Right hindlimb (tissue), 1 donor: ENCODE measurements around the gene LYZL1.
"Not testable (repeated sequence)": the region's sequence is repeated elsewhere in the genome, so short reads cannot be mapped to it uniquely, and the experiment has no call there.

ENCODE experiments used
- DNase-seq: peaks from one replicate; pipeline ENCODE4 v3.0.0-alpha.2; 2018

Gene LYZL1

DNA sequence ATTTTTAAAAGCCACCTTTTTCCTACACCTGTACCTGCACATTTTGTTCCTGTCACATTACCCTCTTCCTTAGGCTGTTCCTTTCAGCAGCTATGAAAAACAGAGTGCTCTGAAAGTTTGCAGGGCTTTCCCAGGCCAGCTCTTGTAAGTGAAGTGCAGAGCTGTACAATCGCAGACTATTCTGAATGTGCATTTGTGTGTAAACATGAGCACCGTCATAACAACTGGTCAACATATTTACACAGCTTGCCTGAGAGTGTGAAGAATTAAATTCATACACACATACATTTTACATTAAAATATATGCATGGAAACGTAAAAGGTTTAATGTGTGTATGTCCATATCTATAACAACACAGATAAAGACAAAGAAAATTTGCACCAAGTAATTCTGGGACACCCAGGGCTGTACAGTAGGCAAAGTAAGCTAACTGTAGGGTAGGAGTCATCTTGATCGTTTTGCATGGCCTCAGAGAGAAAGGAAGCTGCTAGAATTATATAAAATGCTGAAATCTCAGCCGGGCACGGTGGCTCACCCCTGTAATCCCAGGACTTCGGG lies 23.6 kb upstream of the LYZL1 start:
- no peak for DNase-seq

DNA sequence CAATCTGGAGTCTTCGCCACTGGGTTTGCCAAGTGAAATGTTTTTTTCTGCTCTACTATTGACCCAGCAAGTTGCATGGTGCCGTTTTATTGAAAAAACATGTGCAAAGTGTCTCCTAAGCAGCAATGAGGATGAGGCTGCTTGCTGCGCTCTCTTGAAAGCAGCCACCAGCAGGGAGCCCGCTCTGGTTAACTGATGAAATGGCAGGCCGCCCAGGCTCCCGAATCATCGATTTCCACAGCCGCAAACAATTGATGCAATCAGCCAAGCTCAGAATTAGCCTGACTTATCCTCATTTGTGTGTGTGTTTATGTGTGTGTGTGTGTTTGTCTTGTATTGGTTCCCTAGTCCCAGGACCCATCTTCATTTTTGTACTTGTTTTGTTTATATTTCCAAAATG lies 22.2 kb upstream of the LYZL1 start:
- no peak for DNase-seq

DNA sequence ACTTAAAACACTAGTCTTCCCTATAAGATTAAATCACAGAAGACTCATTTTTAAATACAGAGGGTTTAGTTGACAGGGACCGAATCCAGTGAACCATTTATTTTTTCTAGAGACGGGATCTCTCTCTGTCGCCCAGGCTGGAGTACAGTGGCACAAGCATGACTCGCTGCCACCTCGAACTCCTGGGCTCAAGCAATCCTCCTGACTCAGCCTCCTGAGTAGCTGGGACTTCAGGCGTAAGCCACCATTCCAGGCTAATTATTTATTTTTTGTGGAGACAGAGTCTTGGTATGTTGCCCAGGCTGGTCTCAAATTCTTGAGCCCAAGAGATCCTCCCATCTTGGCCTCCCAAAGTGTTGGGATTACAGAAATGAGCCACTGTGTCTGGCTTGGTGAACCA lies 20.9 kb upstream of the LYZL1 start:
- DNase-seq: no peak

DNA sequence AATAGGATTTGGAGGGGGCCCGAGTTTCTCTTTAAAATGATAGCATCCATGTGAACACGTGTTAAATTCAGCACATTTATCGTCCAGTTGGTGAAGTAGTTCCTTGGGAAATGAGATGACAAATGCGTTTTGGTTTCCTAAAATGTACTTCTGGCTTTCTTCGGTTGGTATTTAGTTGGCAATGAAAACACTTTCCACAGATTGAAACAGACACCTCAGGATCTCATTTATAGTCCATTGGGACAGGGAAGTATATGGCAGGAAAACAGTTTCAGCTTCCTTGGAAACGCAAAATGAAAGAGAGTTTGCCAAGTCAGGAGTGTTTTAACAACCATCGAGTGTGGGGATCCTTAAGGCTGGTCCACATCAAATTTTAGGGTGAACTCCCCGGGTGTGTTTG lies 19.4 kb upstream of the LYZL1 start:
- no peak for DNase-seq

DNA sequence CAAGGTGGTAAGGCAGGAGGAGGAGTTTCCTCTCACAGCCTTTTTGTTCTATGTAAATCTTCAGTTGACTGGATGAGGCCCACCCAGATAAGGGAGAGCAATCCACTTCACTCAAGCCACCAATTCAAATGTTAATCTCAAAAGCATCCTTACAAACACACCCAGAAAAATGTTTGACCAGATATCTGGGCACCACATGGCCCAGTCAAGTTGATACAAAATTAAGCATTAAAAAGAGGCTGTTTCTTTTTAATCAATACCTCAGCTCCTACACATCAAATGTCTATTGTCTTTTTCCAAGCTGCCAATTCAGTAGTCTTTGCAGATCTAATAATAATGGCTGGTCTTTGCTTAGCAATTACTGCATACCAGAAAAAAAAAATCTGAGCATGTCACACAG lies 18.0 kb upstream of the LYZL1 start:
- DNase-seq: no peak

DNA sequence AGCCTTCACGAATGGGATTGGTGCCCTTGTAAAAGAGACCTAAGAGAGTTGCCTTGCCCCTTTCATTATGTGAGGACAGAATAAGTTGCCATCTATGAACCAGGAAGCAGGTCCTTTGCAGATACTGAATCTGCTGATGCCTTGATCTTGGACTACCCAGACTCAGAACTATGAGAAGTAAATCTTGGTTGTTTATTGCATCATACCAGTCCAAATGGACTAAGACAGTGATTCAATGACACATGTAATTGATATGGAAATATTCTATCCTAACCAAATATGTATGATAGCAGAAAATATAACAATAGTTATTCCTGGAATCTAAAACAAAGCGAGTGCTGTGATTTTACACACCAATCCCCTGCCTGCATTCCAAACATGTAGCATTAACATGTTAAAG lies 17.0 kb upstream of the LYZL1 start:
- no peak for DNase-seq

DNA sequence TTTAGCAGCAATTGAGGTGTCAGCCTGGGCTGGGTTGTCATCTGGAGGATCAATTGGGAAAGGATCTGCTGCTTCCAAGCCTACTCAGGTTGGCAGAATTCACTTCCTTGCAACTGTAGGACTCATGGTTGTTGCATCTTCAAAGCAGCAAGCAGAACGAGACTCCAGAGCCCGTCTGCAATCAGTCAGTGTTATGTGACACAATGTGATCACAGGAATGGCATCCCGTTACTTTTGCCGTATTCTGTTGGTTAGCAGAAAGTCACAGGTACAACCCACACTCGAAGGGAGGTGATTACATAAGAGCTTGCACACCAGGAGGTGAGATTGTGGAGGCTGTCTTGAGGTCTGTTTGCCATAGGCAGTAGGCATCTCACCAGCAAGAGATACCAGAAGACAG lies 15.4 kb upstream of the LYZL1 start:
- DNase-seq: no peak

DNA sequence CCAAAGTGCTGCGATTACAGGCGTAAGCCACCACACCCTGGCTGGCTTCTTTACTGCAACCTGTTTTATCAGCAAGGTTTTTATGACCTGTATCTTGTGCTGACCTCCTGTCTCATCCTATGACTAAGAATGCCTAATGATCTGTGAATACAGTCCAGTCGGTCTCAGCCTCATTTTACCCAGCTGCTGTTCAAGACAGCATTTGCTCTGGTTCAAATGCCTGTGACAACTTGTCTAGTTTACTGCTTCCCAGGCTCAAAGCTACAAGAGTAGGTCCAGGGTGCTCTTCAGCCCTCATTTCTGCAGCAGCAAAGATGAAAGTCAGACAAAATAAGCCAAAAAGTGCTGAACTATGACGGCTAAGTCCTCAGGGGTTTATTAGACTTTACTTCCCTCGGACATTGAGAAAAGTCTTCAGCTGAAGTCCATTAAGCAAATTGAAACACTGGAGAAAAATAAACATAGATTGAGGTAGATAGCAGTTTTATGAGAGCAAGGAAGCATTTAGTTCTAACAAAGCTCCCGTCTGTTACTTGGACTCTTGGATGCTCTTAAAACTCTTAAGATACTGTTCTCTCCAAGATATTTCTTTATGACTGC lies 12.5 kb upstream of the LYZL1 start:
- no peak for DNase-seq

DNA sequence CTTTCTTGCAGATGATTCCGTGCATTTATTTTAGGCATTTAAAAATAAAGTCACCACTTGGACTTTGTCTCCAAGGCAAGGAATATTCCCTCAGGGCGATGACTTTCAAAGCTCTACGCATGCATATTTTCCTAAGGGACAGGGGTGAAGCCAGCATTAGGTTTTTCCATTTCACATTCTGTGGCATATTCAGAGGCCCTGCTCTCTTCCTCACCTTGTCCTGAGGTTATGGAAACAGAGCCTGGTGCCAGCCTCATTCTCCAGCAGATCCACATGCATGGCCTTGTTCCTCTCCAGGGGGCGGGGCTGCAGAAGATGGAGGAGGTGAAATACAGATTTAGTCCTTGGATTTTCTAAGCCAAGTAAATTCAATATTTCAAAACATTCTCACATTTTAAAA lies 11.6 kb upstream of the LYZL1 start:
- no peak for DNase-seq

DNA sequence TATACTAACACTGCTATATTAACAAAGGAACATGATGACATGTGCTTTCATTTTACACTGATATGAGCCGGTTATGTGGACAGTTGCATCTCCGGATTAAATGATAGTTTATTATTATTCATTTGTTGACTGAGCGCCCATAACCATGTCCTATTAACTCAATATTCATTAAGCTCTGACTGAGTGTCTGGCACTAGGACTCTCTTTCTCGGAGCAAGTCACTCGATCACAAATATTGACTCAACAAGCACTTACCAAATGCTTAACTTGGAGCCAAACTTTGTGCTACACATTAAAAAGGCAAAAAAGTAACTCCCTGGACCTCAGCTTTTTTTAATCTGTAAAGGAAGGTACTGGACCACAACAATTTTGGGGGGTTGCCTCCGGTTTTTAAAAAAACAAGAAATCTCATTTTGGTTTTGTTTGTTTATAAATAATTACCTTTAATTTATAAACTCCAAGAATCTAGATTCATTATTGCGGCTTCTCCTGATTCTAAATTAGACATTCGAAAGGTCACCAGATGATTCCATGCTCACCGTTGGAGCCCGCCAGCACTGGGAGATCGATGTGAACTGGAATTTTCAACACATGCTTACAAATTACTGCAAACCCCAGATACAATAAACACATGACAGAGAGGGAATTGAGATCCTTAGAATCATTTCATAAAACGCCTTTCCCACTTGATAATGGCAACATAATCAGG lies 8.9 kb upstream of the LYZL1 start:
- DNase-seq: no peak

DNA sequence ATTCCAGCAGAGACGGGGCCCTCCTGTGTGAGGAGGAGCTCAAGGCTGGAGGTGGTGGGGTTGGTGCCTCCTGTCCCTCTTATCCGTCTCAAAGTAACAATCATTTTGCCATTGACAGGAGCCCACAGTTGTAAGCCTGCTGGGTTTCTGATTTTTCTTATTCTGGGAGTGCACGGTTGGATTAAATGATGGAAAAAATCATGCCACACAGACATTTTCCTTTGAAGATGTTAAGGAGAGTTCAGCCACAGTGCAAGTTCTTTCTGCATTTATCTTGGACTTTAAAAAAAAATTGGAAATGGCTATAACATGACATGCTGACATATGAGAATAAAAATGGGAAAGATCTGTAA lies 8.4 kb upstream of the LYZL1 start:
- no peak for DNase-seq

DNA sequence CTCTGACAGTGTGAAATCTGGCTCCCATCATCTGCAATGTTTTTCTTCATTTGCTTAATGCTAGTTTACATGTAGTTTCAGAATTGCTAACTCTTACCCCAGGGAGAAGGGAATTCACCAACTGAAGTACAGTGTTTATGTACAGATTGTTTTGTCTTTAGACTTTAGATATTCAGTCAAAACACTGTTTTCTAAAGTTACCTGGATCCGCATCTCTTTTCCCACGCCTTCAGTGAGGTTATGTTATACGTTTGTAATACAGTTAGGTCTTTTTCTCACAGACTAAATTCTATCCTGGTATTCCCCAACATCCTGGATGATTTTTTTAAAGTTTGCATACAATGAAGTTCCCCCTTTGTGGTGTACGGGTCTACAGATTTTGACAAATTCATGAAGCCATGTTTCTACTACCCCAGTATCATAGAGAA lies 3.2 kb upstream of the LYZL1 start:
- no peak for DNase-seq

DNA sequence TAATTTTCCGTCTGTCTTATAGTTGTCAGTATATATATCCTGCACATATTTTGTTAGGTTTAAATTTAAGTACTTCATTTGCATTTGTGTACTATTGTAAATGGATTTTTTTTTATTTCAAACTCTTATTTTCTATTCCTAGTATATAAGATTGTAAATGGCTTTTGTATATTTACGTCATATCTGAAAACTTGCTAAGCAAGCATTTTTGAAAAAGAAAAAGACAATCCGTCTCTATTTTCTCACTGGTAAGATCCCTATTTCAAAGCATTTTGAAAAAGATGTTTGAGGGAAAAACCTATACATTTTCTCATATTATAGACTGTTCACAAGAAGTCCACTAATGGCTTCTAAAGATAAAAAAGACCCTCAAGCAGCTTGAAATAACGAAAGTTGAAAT lies 1.2 kb upstream of the LYZL1 start:
- DNase-seq: no peak

DNA sequence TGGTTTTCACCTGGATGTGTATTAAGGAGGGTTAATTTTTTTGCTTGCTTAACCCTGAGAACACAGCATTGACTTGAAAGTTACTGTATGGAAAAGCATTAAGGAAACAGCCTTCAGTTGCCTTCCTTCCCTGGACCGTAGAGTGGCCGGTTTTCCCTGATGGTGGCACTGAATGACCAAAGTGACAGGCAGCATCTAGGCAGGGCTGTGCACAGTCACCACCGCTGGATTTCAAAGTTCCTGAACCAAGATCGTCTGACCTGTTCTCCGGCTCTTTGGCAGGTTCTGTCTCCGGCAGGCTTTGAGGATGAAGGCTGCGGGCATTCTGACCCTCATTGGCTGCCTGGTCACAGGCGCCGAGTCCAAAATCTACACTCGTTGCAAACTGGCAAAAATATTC lies 2.7 kb downstream of the LYZL1 start:
- not testable (repeated sequence) for DNase-seq

DNA sequence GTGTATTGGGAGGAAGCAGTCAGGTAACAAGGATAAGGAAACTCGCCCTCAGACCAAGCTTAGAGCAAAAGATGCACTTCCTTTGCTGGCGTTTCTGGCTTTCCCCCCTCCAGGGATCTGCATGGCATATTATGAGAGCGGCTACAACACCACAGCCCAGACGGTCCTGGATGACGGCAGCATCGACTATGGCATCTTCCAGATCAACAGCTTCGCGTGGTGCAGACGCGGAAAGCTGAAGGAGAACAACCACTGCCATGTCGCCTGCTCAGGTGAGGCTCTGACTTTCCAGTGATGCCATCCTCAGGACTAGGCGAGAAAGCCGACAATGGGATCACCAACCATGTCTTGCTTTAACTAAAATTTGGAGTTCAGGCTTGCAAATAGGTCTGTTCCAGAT lies 3.5 kb downstream of the LYZL1 start:
- not testable (repeated sequence) for DNase-seq

DNA sequence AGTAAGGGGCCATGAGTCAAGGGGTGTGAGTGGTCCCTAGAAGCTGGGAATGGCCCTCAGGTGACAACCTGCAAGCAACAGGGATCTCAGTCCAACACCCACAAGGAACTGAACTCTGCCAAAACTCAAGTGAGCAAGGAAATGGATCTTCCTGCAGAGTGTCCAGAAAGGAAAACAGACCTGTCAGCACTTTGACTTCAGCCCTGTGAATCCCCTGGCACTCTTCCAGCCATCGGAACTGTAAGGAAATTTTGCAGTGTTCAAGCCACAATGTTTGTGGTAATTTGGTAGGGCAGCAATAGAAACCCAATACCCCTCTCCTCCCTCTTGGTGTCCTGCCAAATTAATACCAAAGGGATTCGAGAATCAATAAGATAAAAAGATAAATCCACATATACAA lies 6.9 kb downstream of the LYZL1 start:
- DNase-seq: no peak

DNA sequence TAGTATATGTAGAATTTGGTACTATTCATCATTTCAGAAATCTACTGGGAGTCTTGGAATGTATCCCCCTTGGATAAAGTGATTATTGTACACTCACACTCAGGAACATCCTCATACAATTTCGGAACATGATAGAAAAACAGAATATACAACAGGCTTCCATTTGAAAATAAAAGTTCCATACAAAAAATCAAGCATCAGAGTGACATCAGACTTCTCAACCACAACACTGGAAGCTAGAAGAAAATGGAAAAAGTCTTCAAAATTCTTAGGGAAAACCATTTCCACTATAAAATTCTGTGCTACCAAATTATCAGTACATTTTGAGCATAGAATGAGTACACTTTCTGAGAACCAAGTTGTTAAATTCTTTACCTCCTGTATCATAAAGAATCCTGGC lies 8.8 kb downstream of the LYZL1 start:
- no peak for DNase-seq

DNA sequence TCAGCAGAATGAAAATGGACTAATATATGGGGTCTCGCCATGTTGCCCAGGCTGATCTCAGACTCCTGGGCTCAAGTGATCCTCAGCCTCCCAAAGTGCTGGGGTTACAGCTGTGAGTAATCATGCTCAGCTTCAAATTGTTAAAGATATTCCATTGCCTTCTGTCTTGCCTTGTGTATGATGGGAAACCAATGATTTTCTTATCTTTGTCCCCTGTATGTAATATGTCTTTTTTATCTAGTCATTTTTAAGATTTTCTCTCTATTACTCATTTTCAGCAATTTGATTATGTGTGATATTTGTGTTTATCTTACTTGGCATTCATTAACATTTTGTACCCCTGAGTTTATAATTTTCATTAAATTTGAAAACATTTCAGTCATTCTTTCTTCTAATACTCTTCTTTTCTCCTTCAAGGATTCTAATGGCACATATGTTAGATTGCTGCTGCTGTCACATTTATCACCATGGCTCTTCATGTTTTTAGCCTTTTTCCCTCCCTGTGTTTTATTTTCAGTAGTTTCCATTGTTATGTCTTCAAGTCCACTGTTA lies 12.6 kb downstream of the LYZL1 start:
- no peak for DNase-seq

DNA sequence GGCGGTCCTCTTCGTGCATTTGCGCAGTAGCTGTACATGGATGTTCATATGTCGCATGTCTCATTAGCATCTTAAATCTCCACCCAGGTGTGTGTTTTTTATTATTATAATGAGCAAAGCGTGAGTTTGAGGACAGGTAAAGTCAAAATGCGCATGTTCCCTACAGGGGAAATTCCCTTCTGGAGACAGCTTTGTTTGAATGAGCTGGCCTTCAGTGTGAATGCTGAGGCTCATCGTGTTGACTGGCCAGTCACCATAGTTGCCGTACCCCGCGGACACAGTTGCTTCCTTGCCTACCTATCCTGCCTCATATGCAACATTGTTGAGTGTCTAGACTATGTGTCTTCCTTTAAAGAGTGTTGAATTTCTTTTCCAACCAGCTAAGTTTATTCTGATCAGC lies 13.6 kb downstream of the LYZL1 start:
- no peak for DNase-seq

DNA sequence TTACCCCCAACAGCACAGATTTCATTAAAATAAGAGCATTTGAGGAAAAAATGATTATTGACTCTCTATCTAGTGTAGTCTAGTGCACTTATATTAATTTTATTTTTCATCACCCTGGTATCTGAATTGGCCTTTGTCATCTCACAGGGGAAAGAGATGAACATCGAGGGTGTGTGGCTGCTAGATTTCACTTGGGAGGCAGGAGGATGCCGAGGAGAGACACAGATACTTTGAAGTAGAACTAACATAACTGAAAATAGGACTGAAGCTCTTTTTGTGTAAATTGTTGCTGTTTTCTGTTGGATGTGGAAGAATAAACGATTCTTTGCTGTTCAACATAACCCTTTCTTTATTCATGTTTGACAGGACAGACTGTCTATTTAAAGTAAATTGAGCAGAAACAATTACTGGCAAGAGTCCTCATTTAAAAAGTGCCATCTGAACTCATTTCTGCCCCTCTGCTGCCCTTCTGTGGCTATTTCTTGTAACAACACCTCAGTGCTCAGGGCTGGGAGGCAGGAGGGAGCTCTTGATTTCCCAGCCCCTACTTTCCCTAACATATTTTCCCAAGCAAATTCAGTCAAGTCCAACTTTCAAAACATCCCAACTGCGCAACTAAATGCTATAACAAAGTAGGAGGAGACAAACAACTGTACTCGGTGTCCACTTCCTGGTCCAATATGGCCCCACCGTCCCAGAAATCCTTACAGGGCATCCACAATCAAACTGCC lies 15.6 kb downstream of the LYZL1 start:
- peak; percentile 82 for DNase-seq

DNA sequence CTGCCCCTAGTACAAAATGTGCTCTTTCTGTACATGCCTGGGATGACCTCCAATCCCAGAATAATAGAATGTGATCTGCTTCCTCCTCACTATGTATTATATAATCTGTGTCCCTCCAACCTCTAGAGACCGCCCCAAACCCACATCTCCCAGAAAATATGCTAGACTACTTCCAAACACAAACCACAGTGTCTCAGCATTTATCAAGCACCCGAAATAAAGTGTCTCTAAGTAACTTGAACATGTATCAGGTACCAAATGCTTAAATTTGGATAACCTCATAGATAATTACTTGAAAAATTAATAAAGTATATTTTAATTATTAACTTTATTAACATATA lies 16.1 kb downstream of the LYZL1 start:
- DNase-seq: no peak

DNA sequence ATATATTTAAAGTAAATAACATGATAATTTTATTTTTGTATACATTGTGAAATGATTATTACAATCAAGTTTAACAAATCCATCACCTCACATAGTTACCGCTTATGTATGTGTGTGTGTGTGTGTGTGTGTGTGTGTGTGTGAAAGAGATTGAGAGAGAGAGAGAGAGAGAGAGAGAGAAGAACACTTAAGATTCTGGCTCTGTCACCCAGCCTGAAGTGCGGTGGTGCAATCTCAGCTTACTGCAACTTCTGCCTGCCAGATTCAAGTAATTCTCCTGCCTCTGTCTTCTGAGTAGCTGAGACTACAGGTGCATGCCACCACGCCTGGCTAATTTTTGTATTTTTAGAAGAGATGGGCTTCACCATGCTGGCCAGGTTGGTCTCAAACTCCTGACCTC lies 17.8 kb downstream of the LYZL1 start:
- DNase-seq: no peak

DNA sequence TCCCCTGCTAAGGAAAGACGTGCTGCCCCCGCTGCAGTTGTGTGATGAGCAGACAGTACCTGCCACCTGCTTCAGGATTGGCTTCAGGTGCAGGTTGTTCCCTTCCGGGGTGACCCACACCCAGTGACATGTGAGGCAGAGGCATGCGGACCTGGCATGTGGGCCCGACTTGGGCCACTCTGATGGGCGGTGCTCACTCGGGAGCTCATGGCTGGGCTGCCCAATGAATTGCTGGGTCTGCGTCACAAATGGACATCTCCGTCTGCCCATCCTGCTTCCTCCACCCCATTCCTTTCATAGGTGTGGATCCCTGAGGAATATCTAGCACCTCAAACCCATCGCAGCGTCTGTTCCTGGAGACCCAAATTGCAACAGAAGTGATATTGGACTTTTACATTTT lies 19.3 kb downstream of the LYZL1 start:
- not testable (repeated sequence) for DNase-seq

DNA sequence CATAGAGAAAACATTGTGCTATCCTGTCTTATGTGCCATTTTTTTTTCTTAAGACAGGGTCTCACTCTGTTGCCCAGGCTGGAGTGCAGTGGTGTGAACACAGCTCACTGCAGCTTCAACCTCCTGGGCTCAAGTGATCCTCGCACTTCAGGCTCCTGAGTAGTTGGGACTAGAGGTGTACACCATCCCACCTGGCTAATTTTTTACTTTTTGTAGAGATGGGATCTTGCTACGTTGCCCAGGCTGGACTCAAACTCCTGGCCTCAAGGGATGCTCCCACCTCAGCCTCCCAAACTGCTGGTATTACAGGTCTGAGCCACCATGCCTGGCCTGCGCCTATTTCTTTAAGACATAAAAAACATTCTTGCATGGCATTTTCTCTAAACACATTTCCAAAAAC lies 20.6 kb downstream of the LYZL1 start:
- no peak for DNase-seq
